T-cell (primary cell): Measurements from ENCODE around the gene POC1B. TPM values are rescaled to one million over a fixed set of nuclear protein-coding genes. Genes with fewer than 3 reads are reported as not detected.

Experiments
- ATAC-seq, 4 experiments: fragments of 200-7000 bp in 3 of 4; fragments of 150-1000 bp in 1 of 4; cut with Tn5 transposase; replicated peaks in 1 of 4; 1 replicate in 3 of 4; 2 replicates in 1 of 4; pipeline ENCODE4 v1.10.0; 2021; ENCODE audit warnings: moderate library complexity in 3 of 4, mild to moderate bottlenecking in 2 of 4, moderate number of reproducible peaks in 1 of 4
- CTCF ChIA-PET, 2 donors: fragments of 300-600 bp; sonication (Branson Sonifier 250); formaldehyde crosslinking; loops; one replicate each; lab custom pipeline; 2022; ENCODE audit warnings: antibody characterized with exemption in 2 of 2; lab: Charles Lee
- POLR2A ChIA-PET, 2 donors: fragments of 300-600 bp; sonication (Branson Sonifier 250); formaldehyde crosslinking; loops; one replicate each; lab custom pipeline; 2022; ENCODE audit warnings: antibody characterized with exemption in 2 of 2; lab: Charles Lee
- DNase-seq, 35 experiments: peaks; one replicate each; pipeline versions ENCODE4 v3.0.0 to v3.0.0-alpha.2; 2013 to 2023
- H3K27ac ChIP-seq: one replicate; pipeline ENCODE4 v1.5.1; 2013; ENCODE audit warnings: low read length
- H3K27me3 ChIP-seq, 2 experiments: replicated peaks in 1 of 2; 1 replicate in 1 of 2; 2 replicates in 1 of 2; pipeline versions ENCODE4 v1.6.1 to v1.7.0; 2013; ENCODE audit warnings: low read length in 1 of 2, mixed read lengths in 1 of 2; ENCODE audit not compliant: control insufficient read depth in 2 of 2, insufficient read depth in 2 of 2; ENCODE audit errors: extremely low read depth in 1 of 2
- H3K36me3 ChIP-seq, 2 donors: 1 replicate in 1 of 2; 2 replicates in 1 of 2; pipeline versions ENCODE4 v1.6.1 to v1.7.0; 2013; ENCODE audit warnings: low read length in 1 of 2; ENCODE audit not compliant: control insufficient read depth in 2 of 2, insufficient read depth in 1 of 2; ENCODE audit errors: extremely low read depth in 1 of 2
- H3K4me1 ChIP-seq, 2 experiments: 1 replicate in 1 of 2; 2 replicates in 1 of 2; pipeline versions ENCODE4 v1.6.1 to v1.7.0; 2013; ENCODE audit warnings: low read length in 2 of 2, mixed read lengths in 1 of 2; ENCODE audit not compliant: insufficient read depth in 2 of 2, control insufficient read depth in 1 of 2; ENCODE audit errors: extremely low read depth in 1 of 2
- H3K4me3 ChIP-seq, 2 donors: 1 replicate in 1 of 2; 2 replicates in 1 of 2; pipeline versions ENCODE4 v1.5.1 to v1.7.0; 2013; ENCODE audit warnings: mild to moderate bottlenecking in 2 of 2, low read length in 1 of 2, moderate library complexity in 1 of 2; ENCODE audit not compliant: control insufficient read depth in 1 of 2; ENCODE audit errors: extremely low read depth in 1 of 2
- H3K9me3 ChIP-seq: 2 replicates; pipeline ENCODE4 v1.7.0; 2013
- H3K27ac Mint-ChIP-seq, 2 donors: one replicate each; pipeline ENCODE4 v1.8.0; 2020 to 2021; ENCODE audit warnings: mild to moderate bottlenecking in 2 of 2, mixed read lengths in 2 of 2
- H3K27me3 Mint-ChIP-seq, 2 donors: one replicate each; pipeline ENCODE4 v1.8.0; 2021 to 2022; ENCODE audit warnings: mixed read lengths in 2 of 2
- H3K36me3 Mint-ChIP-seq: one replicate; pipeline ENCODE4 v1.8.0; 2021; ENCODE audit warnings: mixed read lengths
- H3K4me1 Mint-ChIP-seq, 3 donors: one replicate each; pipeline ENCODE4 v1.8.0; 2020 to 2022; ENCODE audit warnings: mixed read lengths in 3 of 3, mild to moderate bottlenecking in 1 of 3
- H3K4me3 Mint-ChIP-seq, 3 donors: one replicate each; pipeline ENCODE4 v1.8.0; 2020 to 2022; ENCODE audit warnings: mild to moderate bottlenecking in 3 of 3, mixed read lengths in 3 of 3, moderate library complexity in 3 of 3
- H3K9me3 Mint-ChIP-seq, 3 donors: one replicate each; pipeline ENCODE4 v1.8.0; 2020 to 2022; ENCODE audit warnings: mixed read lengths in 3 of 3
- WGBS: methylation state at CpG from one replicate; pipeline ENCODE4 v1.1.5; 2013; ENCODE audit warnings: missing lambda C conversion rate; ENCODE audit not compliant: insufficient coverage; 5-methylcytosine and 5-hydroxymethylcytosine counted together
- total RNA-seq, 35 experiments: library from RNA in 6 of 35; stranded (reverse) in 6 of 35; fragments of 120-200 nt in 1 of 35; gene quantifications; one replicate each; pipeline versions ENCODE4 v1.2.1 to v1.2.4 and lab custom pipeline; 2013 to 2026

Gene POC1B
- total RNA-seq, 5 donors from 2014 or later (not counting 1 experiment from before 2014, with no cell fraction given), result 17.2 to 25.5 (median 18.9) TPM

DNA sequence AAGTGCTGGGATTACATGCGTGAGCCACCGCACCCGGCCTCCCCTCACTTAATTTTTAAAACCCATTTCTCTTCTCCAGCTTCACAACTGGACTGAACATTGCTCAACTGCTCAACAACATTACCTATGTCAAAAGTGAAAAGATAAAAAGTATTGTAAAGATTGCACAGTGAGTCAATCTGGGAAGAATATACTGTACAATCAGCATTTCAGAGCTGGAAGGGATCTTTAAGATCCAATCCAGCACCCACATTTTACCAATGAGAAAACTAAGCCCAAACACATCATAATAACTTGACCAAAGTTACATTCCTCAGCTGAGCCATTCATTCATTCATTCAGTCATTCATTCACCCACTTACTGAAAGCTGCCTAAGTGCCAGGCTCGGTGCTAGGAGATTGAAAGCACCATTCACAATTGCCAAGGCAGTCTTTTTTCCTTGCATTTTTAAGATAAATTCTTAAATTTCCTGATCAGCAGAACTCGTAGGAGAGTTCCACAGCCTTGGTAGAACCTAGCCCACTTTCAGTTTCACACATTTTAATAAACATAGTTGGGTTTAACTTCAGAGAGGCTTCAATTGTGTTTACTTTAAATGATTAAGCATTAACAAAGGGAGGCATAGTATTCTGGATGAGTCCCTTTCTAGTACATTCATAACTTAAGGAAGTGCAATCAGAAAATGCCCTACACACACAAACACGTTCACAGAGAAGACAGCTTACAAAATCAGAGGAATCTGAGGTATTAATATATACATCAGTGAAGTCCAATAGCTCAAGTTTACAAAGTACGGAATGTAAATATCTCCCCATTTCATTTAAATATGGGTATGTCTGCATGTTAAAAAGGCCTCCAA is 4.3 kb downstream of the POC1B start:
- H3K27me3 Mint-ChIP-seq, result no peaks in the 10 kb centered on the region

DNA sequence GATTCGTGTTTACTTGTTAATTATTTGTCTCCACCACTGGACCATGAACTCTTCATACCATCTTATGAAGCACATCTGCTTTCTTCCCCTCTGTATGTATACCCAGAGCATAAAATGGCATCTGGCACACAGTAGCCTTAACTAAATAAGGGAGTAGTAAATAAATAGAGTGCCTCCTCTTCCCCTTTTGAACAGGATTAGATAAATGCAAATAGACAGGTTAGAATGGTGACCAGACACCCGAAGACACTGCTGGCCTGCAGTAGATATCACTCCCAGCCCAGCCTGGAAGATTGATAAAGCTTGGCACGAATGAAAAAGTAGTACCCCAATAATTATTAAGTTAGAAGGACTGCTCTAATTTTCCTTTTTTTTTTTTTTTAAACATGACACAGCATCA is 8.1 kb downstream of the POC1B start:
- DNase-seq, result no peak
- no peak overlapping the region for H3K4me3 Mint-ChIP-seq
- peaks cover 20 to 38% (median 37%) of the 10 kb centered on the region in 3 donors for H3K4me1 Mint-ChIP-seq
- H3K4me1 ChIP-seq, result peaks cover 3 to 6% of the 10 kb centered on the region in 2 experiments
- WGBS, result no CpG with 5 or more reads among the region's 3 CpGs
- no peak overlapping the region for H3K27ac ChIP-seq
- H3K9me3 ChIP-seq, result no peaks in the 10 kb centered on the region
- H3K4me3 ChIP-seq, result no peak overlapping the region
- H3K9me3 Mint-ChIP-seq, result no peaks in the 10 kb centered on the region
- H3K27me3 Mint-ChIP-seq, result no peaks in the 10 kb centered on the region
- H3K27ac Mint-ChIP-seq, result no peak overlapping the region
- H3K36me3 ChIP-seq, result no peaks in the 10 kb centered on the region
- ChIA-PET CTCF (interaction anchor here in 1 of 2 donors (0.8 kb wide), 1 partner anchor 30 kb away, joined by 3 read pairs; no protein-coding TSS in a partner anchor), POLR2A (interaction anchor here (0.6 to 0.7 kb wide), 2 partner anchors 391 to 456 kb away, joined by 3 read pairs; no protein-coding TSS in a partner anchor)
- H3K27me3 ChIP-seq, result no peaks in the 10 kb centered on the region
- peaks cover 16% of the 10 kb centered on the region for H3K36me3 Mint-ChIP-seq
- no peak for ATAC-seq

More for the DNA sequence above, 4.3 kb downstream of the POC1B start:
- no peaks in the 10 kb centered on the region for H3K9me3 ChIP-seq
- peak overlapping the region; percentile 34 to 60 (median 60) for H3K4me3 Mint-ChIP-seq
- H3K36me3 ChIP-seq, result no peaks in the 10 kb centered on the region
- no peaks in the 10 kb centered on the region for H3K27me3 ChIP-seq
- H3K36me3 Mint-ChIP-seq, result peaks cover 29% of the 10 kb centered on the region
- ATAC-seq (no peak), DNase-seq (no peak)
- H3K4me1 Mint-ChIP-seq, result peaks cover 32 to 61% (median 60%) of the 10 kb centered on the region in 3 donors
- POLR2A ChIA-PET, result interaction anchor here in 1 of 2 donors (0.6 kb wide), 1 partner anchor 458 kb away, joined by 3 read pairs; no protein-coding TSS in a partner anchor
- no peaks in the 10 kb centered on the region for H3K9me3 Mint-ChIP-seq
- H3K4me1 ChIP-seq, result peaks cover 7 to 23% of the 10 kb centered on the region in 2 experiments
- no peak overlapping the region for H3K27ac Mint-ChIP-seq
- H3K4me3 ChIP-seq, result no peak overlapping the region
- no peak overlapping the region for H3K27ac ChIP-seq
- CTCF ChIA-PET, result interaction anchor here (0.5 to 1.3 kb wide), 11 partner anchors 9 to 1329 kb away, joined by 3 to 5 read pairs (median 4); no protein-coding TSS in a partner anchor
- WGBS, result 100% methylated on average over 1 of the region's 7 CpGs

DNA sequence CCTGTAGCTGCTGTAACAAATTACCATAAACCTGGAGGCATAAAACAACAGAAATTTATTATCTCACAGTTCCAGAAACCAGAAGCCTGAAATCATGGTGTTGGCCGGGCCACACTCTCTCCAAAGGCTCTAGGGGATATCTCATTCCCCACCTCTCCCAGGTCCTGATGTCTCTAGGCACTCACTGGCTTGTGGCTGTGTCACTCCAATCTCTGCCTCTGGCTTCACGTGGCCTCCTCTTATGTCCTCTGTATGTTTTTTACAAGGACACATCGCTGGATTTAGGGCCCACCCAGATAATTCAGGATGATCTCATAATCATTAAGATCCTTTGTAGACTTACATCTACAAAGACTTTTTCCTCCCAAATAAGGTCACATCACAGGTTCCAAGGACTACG is 9.2 kb downstream of the POC1B start:
- no peaks in the 10 kb centered on the region for H3K9me3 Mint-ChIP-seq
- Histone ChIP-seq H3K36me3 (no peaks in the 10 kb centered on the region), H3K4me3 (no peak overlapping the region), H3K27me3 (no peaks in the 10 kb centered on the region), H3K27ac (no peak overlapping the region), H3K9me3 (no peaks in the 10 kb centered on the region), H3K4me1 (peaks cover 2 to 3% of the 10 kb centered on the region in 2 experiments)
- WGBS, result 75% methylated on average over 4 of the region's 4 CpGs
- POLR2A ChIA-PET, result no interaction called here
- peaks cover 12 to 28% (median 26%) of the 10 kb centered on the region in 3 donors for H3K4me1 Mint-ChIP-seq
- peaks cover 14% of the 10 kb centered on the region for H3K36me3 Mint-ChIP-seq
- H3K4me3 Mint-ChIP-seq, result no peak overlapping the region
- no peak overlapping the region for H3K27ac Mint-ChIP-seq
- ATAC-seq (no peak), DNase-seq (no peak)
- no peaks in the 10 kb centered on the region for H3K27me3 Mint-ChIP-seq
- CTCF ChIA-PET, result interaction anchor here in 1 of 2 donors (0.6 to 0.8 kb wide), 2 partner anchors 46 to 1419 kb away, joined by 3 to 4 read pairs; no protein-coding TSS in a partner anchor

DNA sequence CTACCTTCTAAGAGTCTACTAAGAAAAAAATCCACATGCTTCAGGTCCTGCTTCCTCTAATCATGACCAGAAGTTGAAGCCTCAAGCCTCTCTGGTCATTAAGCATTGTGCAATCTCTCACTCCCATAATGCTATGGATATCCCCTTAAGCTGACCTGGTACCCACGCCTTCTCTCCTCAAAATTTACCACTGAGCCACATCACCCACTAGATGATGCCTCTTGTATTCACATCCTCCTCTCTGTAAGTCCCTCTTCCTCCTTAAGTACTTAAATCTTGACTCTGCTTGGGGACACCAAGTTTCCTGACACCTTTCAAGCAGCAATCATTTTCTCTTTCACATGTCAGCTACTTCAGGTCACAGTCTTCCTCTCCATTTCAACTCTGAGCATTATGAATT is 11.1 kb downstream of the POC1B start:
- H3K4me3 ChIP-seq, result no peak overlapping the region
- ATAC-seq, result no peak
- no peak for DNase-seq
- 58% methylated on average over 1 of the region's 1 CpG for WGBS
- no peaks in the 10 kb centered on the region for H3K9me3 ChIP-seq
- no peaks in the 10 kb centered on the region for H3K27me3 Mint-ChIP-seq
- POLR2A ChIA-PET, result no interaction called here
- peaks cover 6 to 20% (median 14%) of the 10 kb centered on the region in 3 donors for H3K4me1 Mint-ChIP-seq
- no peak overlapping the region for H3K27ac Mint-ChIP-seq
- H3K9me3 Mint-ChIP-seq, result no peaks in the 10 kb centered on the region
- H3K36me3 ChIP-seq, result no peaks in the 10 kb centered on the region
- peaks cover 0 to 3% of the 10 kb centered on the region in 2 experiments for H3K4me1 ChIP-seq
- CTCF ChIA-PET, result no interaction called here
- peaks cover 14% of the 10 kb centered on the region for H3K36me3 Mint-ChIP-seq
- H3K27me3 ChIP-seq, result no peaks in the 10 kb centered on the region
- H3K27ac ChIP-seq, result no peak overlapping the region
- H3K4me3 Mint-ChIP-seq, result no peak overlapping the region

DNA sequence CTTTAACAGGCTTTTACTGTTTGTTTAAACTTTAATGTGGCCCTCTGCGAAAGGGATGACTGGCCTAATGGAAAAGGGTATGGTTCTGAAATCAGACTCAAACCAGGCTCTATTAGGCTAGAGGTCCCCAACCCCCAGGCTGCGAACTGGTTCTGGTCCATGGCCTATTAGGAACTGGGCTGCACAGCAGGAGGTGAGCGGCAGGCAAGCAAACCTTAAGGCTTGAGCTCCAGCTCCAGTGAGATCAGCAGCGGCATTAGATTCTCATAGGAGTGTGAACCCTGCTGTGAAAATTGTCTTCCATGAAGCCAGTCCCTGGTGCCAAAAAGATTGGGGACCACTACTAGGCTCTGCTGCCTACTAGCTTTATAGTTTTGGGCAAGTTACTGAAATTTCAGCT is 12.3 kb downstream of the POC1B start:
- ChIA-PET CTCF (interaction anchor here in 1 of 2 donors (0.7 to 0.9 kb wide), 3 partner anchors 8 to 52 kb away, joined by 3 to 5 read pairs (median 3); no protein-coding TSS in a partner anchor), POLR2A (interaction anchor here in 1 of 2 donors (0.6 to 1.0 kb wide), 4 partner anchors 11 to 565 kb away, joined by 3 to 4 read pairs (median 3); no protein-coding TSS in a partner anchor)
- Mint-ChIP-seq H3K27me3 (no peaks in the 10 kb centered on the region), H3K27ac (no peak overlapping the region), H3K9me3 (no peaks in the 10 kb centered on the region), H3K4me3 (no peak overlapping the region), H3K4me1 (peaks cover 4 to 15% (median 6%) of the 10 kb centered on the region in 3 donors), H3K36me3 (peaks cover 11% of the 10 kb centered on the region)
- Histone ChIP-seq H3K4me1 (peaks cover 0 to 3% of the 10 kb centered on the region in 2 experiments), H3K4me3 (no peak overlapping the region), H3K27me3 (no peaks in the 10 kb centered on the region), H3K27ac (no peak overlapping the region), H3K9me3 (no peaks in the 10 kb centered on the region), H3K36me3 (no peaks in the 10 kb centered on the region)
- WGBS, result 98% methylated on average over 3 of the region's 4 CpGs
- no peak for DNase-seq
- no peak for ATAC-seq
